Panc1 (cell line): Measurements from ENCODE around the gene CMYA5.

ENCODE experiments used
- POLR2AphosphoS5 ChIP-seq: IDR thresholded peaks from 2 replicates; pipeline ENCODE4 v1.6.1; 2012; ENCODE audit warnings: mild to moderate bottlenecking, low read depth, low read length, moderate library complexity
- REST ChIP-seq, 2 experiments: IDR thresholded peaks; 2 replicates each; pipeline ENCODE4 v1.6.1; 2011 to 2012; ENCODE audit warnings: low read depth in 2 of 2, control low read depth in 1 of 2, low read length in 1 of 2, mild to moderate bottlenecking in 1 of 2, moderate library complexity in 1 of 2; ENCODE audit not compliant: insufficient read depth in 1 of 2
- TF ChIP-seq, protein P1 (sequence below): fragments of 450-650 bp; IDR thresholded peaks from 2 replicates; pipeline ENCODE4 v1.5.1; 2017; ENCODE audit warnings: mild to moderate bottlenecking

- TF ChIP-seq, protein P1, sequence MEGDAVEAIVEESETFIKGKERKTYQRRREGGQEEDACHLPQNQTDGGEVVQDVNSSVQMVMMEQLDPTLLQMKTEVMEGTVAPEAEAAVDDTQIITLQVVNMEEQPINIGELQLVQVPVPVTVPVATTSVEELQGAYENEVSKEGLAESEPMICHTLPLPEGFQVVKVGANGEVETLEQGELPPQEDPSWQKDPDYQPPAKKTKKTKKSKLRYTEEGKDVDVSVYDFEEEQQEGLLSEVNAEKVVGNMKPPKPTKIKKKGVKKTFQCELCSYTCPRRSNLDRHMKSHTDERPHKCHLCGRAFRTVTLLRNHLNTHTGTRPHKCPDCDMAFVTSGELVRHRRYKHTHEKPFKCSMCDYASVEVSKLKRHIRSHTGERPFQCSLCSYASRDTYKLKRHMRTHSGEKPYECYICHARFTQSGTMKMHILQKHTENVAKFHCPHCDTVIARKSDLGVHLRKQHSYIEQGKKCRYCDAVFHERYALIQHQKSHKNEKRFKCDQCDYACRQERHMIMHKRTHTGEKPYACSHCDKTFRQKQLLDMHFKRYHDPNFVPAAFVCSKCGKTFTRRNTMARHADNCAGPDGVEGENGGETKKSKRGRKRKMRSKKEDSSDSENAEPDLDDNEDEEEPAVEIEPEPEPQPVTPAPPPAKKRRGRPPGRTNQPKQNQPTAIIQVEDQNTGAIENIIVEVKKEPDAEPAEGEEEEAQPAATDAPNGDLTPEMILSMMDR, result no peak
- TF ChIP-seq POLR2AphosphoS5 (no peak), REST (IDR thresholded peaks at IDR 0.05; ENCODE audit: insufficient read depth in 1 of 2, low read depth in 2 of 2, low read length in 1 of 2) (no peak)
Observed at GRCh38 chr5:79753877-79754645, 64.4 kb downstream of the CMYA5 start.
